ENCODE results near the gene RPAP3.

The RPAP3 gene

GRCh38 chr12:47740606-47741339, 34.9 kb upstream of the RPAP3 start:
- Histone ChIP-seq H3K9ac (ENCODE audit: low read length) (no peak overlapping the region), H4K20me1 (ENCODE audit: low read depth, low read length) (no peaks in the 10 kb centered on the region), H3K9me3 (ENCODE audit: insufficient read depth, low read length) (no peaks in the 10 kb centered on the region), H3K4me3 (ENCODE audit: insufficient read depth, low read length, poor library complexity, severe bottlenecking) (no peak overlapping the region), H3K27me3 (ENCODE audit: low read length) (no peaks in the 10 kb centered on the region), H2AFZ (ENCODE audit: low read depth, low read length, severe bottlenecking) (no peak overlapping the region), H3K79me2 (ENCODE audit: insufficient read depth, low read length) (no peaks in the 10 kb centered on the region), H3K9me2 (replicated peaks; ENCODE audit: insufficient read depth, low read length) (no peaks in the 10 kb centered on the region), H3K4me2 (ENCODE audit: low read depth, low read length, poor library complexity, severe bottlenecking) (peak overlapping the region; percentile 39), H3K27ac (ENCODE audit: low read depth, low read length) (peak overlapping the region; percentile 52), H3K36me3 (ENCODE audit: low read length) (no peaks in the 10 kb centered on the region), H3F3A (ENCODE audit: insufficient read depth) (peaks cover 5% of the 10 kb centered on the region)
- TF ChIP-seq EZH2phosphoT487 (conservative IDR thresholded peaks at IDR 0.05; ENCODE audit: low read length) (no peak), CTCF (IDR thresholded peaks at IDR 0.05; ENCODE audit: insufficient read depth, low read length, poor library complexity, severe bottlenecking) (no peak)

- H3K4me3 ChIP-seq (ENCODE audit: insufficient read depth, low read length, poor library complexity, severe bottlenecking) = no peak overlapping the region
- H3K9me3 ChIP-seq (ENCODE audit: insufficient read depth, low read length) = no peaks in the 10 kb centered on the region
- H3K36me3 ChIP-seq (ENCODE audit: low read length) = no peaks in the 10 kb centered on the region
- H3K9me2 ChIP-seq (replicated peaks; ENCODE audit: insufficient read depth, low read length) = no peaks in the 10 kb centered on the region
- no peaks in the 10 kb centered on the region for H3K27me3 ChIP-seq (ENCODE audit: low read length)
- no peak overlapping the region for H3K9ac ChIP-seq (ENCODE audit: low read length)
- H2AFZ ChIP-seq (ENCODE audit: low read depth, low read length, severe bottlenecking) = no peak overlapping the region
- H3K79me2 ChIP-seq (ENCODE audit: insufficient read depth, low read length) = no peaks in the 10 kb centered on the region
- peaks cover 5% of the 10 kb centered on the region for H3F3A ChIP-seq (ENCODE audit: insufficient read depth)
- peak overlapping the region; percentile 22 for H3K4me2 ChIP-seq (ENCODE audit: low read depth, low read length, poor library complexity, severe bottlenecking)
- H3K27ac ChIP-seq (ENCODE audit: low read depth, low read length) = peak overlapping the region; percentile 51
- H4K20me1 ChIP-seq (ENCODE audit: low read depth, low read length) = no peaks in the 10 kb centered on the region
- TF ChIP-seq EZH2phosphoT487 (conservative IDR thresholded peaks at IDR 0.05; ENCODE audit: low read length) = no peak
- TF ChIP-seq CTCF (IDR thresholded peaks at IDR 0.05; ENCODE audit: insufficient read depth, low read length, poor library complexity, severe bottlenecking) = no peak
Measured at GRCh38 chr12:47739979-47740378, 34.1 kb upstream of the RPAP3 start.

- TF ChIP-seq EZH2phosphoT487 (conservative IDR thresholded peaks at IDR 0.05; ENCODE audit: low read length) (no peak), CTCF (IDR thresholded peaks at IDR 0.05; ENCODE audit: insufficient read depth, low read length, poor library complexity, severe bottlenecking) (no peak)
- Histone ChIP-seq H3K79me2 (ENCODE audit: insufficient read depth, low read length) (no peaks in the 10 kb centered on the region), H3K9ac (ENCODE audit: low read length) (no peak overlapping the region), H4K20me1 (ENCODE audit: low read depth, low read length) (no peaks in the 10 kb centered on the region), H3K27me3 (ENCODE audit: low read length) (no peaks in the 10 kb centered on the region), H3K36me3 (ENCODE audit: low read length) (no peaks in the 10 kb centered on the region), H3F3A (ENCODE audit: insufficient read depth) (peaks cover 5% of the 10 kb centered on the region), H3K9me3 (ENCODE audit: insufficient read depth, low read length) (no peaks in the 10 kb centered on the region), H3K9me2 (replicated peaks; ENCODE audit: insufficient read depth, low read length) (no peaks in the 10 kb centered on the region), H3K4me2 (ENCODE audit: low read depth, low read length, poor library complexity, severe bottlenecking) (no peak overlapping the region), H3K4me3 (ENCODE audit: insufficient read depth, low read length, poor library complexity, severe bottlenecking) (no peak overlapping the region), H2AFZ (ENCODE audit: low read depth, low read length, severe bottlenecking) (no peak overlapping the region), H3K27ac (ENCODE audit: low read depth, low read length) (no peak overlapping the region)
Measured at GRCh38 chr12:47739297-47739696, 33.5 kb upstream of the RPAP3 start.
